HepG2 (cell line): ENCODE results near the gene SQSTM1. TPM values are rescaled to one million over a fixed set of nuclear protein-coding genes. Genes with fewer than 3 reads are reported as not detected.

Source experiments
- CC2D1A ChIP-seq: sonication (generic); formaldehyde crosslinking; IDR thresholded peaks from 2 replicates; pipeline ENCODE4 v1.8.1; 2023; ENCODE audit warnings: mild to moderate bottlenecking, missing genetic modification reagents
- CENPT ChIP-seq: sonication (generic); formaldehyde crosslinking; IDR thresholded peaks from 2 replicates; pipeline ENCODE4 v1.8.0; 2022; ENCODE audit warnings: low read depth, mild to moderate bottlenecking, moderate library complexity, missing genetic modification reagents
- FOXP1 ChIP-seq, 2 experiments: fragments of 450-650 bp in 1 of 2; IDR thresholded peaks; 2 replicates each; pipeline ENCODE4 v1.6.1; 2017 to 2018; ENCODE audit warnings: antibody characterized with exemption in 1 of 2
- KDM5B ChIP-seq: sonication (generic); formaldehyde crosslinking; IDR thresholded peaks from 2 replicates; pipeline ENCODE4 v1.4.0; 2020; ENCODE audit warnings: missing genetic modification reagents, mild to moderate bottlenecking, borderline replicate concordance
- MIER3 ChIP-seq: IDR thresholded peaks from 2 replicates; pipeline ENCODE4 v1.6.1; 2016; ENCODE audit warnings: missing compliant biosample characterization, borderline replicate concordance
- NFATC3 ChIP-seq: sonication (generic); formaldehyde crosslinking; IDR thresholded peaks from 2 replicates; pipeline ENCODE4 v1.5.1; 2020; ENCODE audit warnings: mild to moderate bottlenecking, missing genetic modification reagents
- NFE2L1 ChIP-seq: sonication (generic); formaldehyde crosslinking; IDR thresholded peaks from 2 replicates; pipeline ENCODE4 v1.4.0; 2020; ENCODE audit warnings: missing genetic modification reagents, mild to moderate bottlenecking, borderline replicate concordance
- NR2F2 ChIP-seq: IDR thresholded peaks from 2 replicates; pipeline ENCODE4 v1.6.1; 2012; ENCODE audit warnings: low read depth, inconsistent platforms, borderline replicate concordance
- NR2F6 ChIP-seq, 2 experiments: IDR thresholded peaks; 2 replicates each; pipeline ENCODE4 v1.6.1; 2016; ENCODE audit warnings: antibody characterized with exemption in 1 of 2, mild to moderate bottlenecking in 1 of 2
- PHF5A ChIP-seq: IDR thresholded peaks from one replicate; pipeline ENCODE4 v1.6.1; 2018; ENCODE audit warnings: low read depth, missing genetic modification reagents; ENCODE audit not compliant: unreplicated experiment
- RCOR2 ChIP-seq: IDR thresholded peaks from 2 replicates; pipeline ENCODE4 v1.6.1; 2016; ENCODE audit warnings: missing biosample characterization, missing genetic modification reagents
- RFX3 ChIP-seq: IDR thresholded peaks from 2 replicates; pipeline ENCODE4 v1.6.1; 2016; ENCODE audit warnings: missing biosample characterization, missing genetic modification reagents
- SMC3 ChIP-seq: IDR thresholded peaks from 2 replicates; pipeline ENCODE4 v1.6.1; 2011; ENCODE audit warnings: low read length, improper control_type of control experiment
- SRF ChIP-seq: IDR thresholded peaks from 2 replicates; pipeline ENCODE4 v1.6.1; 2011; ENCODE audit warnings: mild to moderate bottlenecking, low read depth, low read length, moderate library complexity
- STAT6 ChIP-seq: sonication (generic); formaldehyde crosslinking; IDR thresholded peaks from 2 replicates; pipeline ENCODE4 v1.4.0; 2020; ENCODE audit warnings: missing genetic modification reagents, mild to moderate bottlenecking, borderline replicate concordance
- TBX2 ChIP-seq: sonication (generic); formaldehyde crosslinking; IDR thresholded peaks from 2 replicates; pipeline ENCODE4 v1.5.0; 2020; ENCODE audit warnings: missing genetic modification reagents, mild to moderate bottlenecking, borderline replicate concordance
- TOE1 ChIP-seq: sonication (generic); formaldehyde crosslinking; IDR thresholded peaks from 2 replicates; pipeline ENCODE4 v1.4.0; 2020; ENCODE audit warnings: mild to moderate bottlenecking, missing genetic modification reagents
- XRCC5 ChIP-seq: fragments of 200-400 bp; formaldehyde crosslinking; optimal IDR thresholded peaks from 2 replicates; pipeline ENCODE3; 2017; ENCODE audit warnings: mild to moderate bottlenecking, low read length
- ZBTB20 ChIP-seq: sonication (generic); formaldehyde crosslinking; IDR thresholded peaks from 2 replicates; pipeline ENCODE4 v1.8.1; 2023; ENCODE audit warnings: missing genetic modification reagents, low read depth, mild to moderate bottlenecking, borderline replicate concordance
- ZKSCAN5 ChIP-seq: sonication (generic); formaldehyde crosslinking; IDR thresholded peaks from 2 replicates; pipeline ENCODE4 v1.5.1; 2020; ENCODE audit warnings: mild to moderate bottlenecking, missing genetic modification reagents
- ZNF230 ChIP-seq: sonication (generic); formaldehyde crosslinking; IDR thresholded peaks from 2 replicates; pipeline ENCODE4 v1.4.0; 2020; ENCODE audit warnings: mild to moderate bottlenecking, missing genetic modification reagents
- ZNF672 ChIP-seq: sonication (generic); formaldehyde crosslinking; IDR thresholded peaks from 2 replicates; pipeline ENCODE4 v1.8.1; 2022; ENCODE audit warnings: missing genetic modification reagents
- polyA plus RNA-seq, 8 experiments: library from polyadenylated mRNA; depleted of rRNA in 3 of 8; stranded (reverse) in 7 of 8; unstranded in 1 of 8; fragments of >200 nt; fragmentation: Illumina TruSeq in 4 of 8; extraction: Trizol in 4 of 8; gene quantifications; 2 replicates each; pipeline versions ENCODE4 v1.2.1 to v1.2.3, GENCODE V29; 2011 to 2016; ENCODE audit warnings: low read depth in 4 of 8, missing spikeins in 1 of 8, mixed read lengths in 1 of 8; ENCODE audit not compliant: insufficient read depth in 1 of 8
- total RNA-seq, 5 experiments: library from RNA; depleted of rRNA; stranded (reverse); fragments of >200 nt; fragmentation: Illumina TruSeq; extraction: Trizol; gene quantifications; 2 replicates each; pipeline ENCODE4 v1.2.3, GENCODE V29; 2016; ENCODE audit warnings: low read depth in 1 of 5
- TF ChIP-seq, protein P1 (sequence below): IDR thresholded peaks from 2 replicates; pipeline ENCODE4 v1.6.1; 2016
- TF ChIP-seq, protein P2 (sequence below): conservative IDR thresholded peaks from 2 replicates; pipeline ENCODE4 v1.6.1; 2018; ENCODE audit warnings: missing genetic modification reagents
- TF ChIP-seq, protein P3 (sequence below): sonication (generic); formaldehyde crosslinking; IDR thresholded peaks from 2 replicates; pipeline ENCODE4 v1.4.0; 2020; ENCODE audit warnings: missing genetic modification reagents, borderline replicate concordance

The SQSTM1 gene
- total and polyA plus RNA-seq, 2 of the 13 experiments (the other 11 are each of a cell fraction or from before 2014, with no cell fraction given), result 90.9 to 160 TPM

GRCh38 chr5:179824745-179825112 lies 4.0 kb downstream of the SQSTM1 start (continued):
- no peak for TF ChIP-seq ZNF230 (CRISPR knock-in tag)
- no peak for TF ChIP-seq KDM5B (CRISPR knock-in tag)
- TF ChIP-seq FOXP1 (IDR thresholded peaks at IDR 0.05), result no peak
- peak; percentile 87 for TF ChIP-seq FOXP1 (CRISPR knock-in tag; IDR thresholded peaks at IDR 0.05)
- no peak for TF ChIP-seq ZNF672
- no peak for TF ChIP-seq CENPT (CRISPR knock-in tag)
- TF ChIP-seq, protein P1, sequence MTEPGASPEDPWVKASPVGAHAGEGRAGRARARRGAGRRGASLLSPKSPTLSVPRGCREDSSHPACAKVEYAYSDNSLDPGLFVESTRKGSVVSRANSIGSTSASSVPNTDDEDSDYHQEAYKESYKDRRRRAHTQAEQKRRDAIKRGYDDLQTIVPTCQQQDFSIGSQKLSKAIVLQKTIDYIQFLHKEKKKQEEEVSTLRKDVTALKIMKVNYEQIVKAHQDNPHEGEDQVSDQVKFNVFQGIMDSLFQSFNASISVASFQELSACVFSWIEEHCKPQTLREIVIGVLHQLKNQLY (CRISPR knock-in tag), result no peak
- no peak for TF ChIP-seq SMC3
- no peak for TF ChIP-seq PHF5A (CRISPR knock-in tag)
- no peak for TF ChIP-seq SRF
- no peak for TF ChIP-seq NFE2L1
- TF ChIP-seq NR2F6 (IDR thresholded peaks at IDR 0.05), result peak; percentile 68
- peak; percentile 36; the same call in 1 of the 2 replicates for TF ChIP-seq NR2F6 (CRISPR knock-in tag; IDR thresholded peaks at IDR 0.05)
- no peak for TF ChIP-seq ZBTB20 (CRISPR knock-in tag)
- TF ChIP-seq, protein P2, sequence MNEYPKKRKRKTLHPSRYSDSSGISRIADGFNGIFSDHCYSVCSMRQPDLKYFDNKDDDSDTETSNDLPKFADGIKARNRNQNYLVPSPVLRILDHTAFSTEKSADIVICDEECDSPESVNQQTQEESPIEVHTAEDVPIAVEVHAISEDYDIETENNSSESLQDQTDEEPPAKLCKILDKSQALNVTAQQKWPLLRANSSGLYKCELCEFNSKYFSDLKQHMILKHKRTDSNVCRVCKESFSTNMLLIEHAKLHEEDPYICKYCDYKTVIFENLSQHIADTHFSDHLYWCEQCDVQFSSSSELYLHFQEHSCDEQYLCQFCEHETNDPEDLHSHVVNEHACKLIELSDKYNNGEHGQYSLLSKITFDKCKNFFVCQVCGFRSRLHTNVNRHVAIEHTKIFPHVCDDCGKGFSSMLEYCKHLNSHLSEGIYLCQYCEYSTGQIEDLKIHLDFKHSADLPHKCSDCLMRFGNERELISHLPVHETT (CRISPR knock-in tag), result no peak
- peak; percentile 88 for TF ChIP-seq ZKSCAN5 (CRISPR knock-in tag)
- TF ChIP-seq, protein P3, sequence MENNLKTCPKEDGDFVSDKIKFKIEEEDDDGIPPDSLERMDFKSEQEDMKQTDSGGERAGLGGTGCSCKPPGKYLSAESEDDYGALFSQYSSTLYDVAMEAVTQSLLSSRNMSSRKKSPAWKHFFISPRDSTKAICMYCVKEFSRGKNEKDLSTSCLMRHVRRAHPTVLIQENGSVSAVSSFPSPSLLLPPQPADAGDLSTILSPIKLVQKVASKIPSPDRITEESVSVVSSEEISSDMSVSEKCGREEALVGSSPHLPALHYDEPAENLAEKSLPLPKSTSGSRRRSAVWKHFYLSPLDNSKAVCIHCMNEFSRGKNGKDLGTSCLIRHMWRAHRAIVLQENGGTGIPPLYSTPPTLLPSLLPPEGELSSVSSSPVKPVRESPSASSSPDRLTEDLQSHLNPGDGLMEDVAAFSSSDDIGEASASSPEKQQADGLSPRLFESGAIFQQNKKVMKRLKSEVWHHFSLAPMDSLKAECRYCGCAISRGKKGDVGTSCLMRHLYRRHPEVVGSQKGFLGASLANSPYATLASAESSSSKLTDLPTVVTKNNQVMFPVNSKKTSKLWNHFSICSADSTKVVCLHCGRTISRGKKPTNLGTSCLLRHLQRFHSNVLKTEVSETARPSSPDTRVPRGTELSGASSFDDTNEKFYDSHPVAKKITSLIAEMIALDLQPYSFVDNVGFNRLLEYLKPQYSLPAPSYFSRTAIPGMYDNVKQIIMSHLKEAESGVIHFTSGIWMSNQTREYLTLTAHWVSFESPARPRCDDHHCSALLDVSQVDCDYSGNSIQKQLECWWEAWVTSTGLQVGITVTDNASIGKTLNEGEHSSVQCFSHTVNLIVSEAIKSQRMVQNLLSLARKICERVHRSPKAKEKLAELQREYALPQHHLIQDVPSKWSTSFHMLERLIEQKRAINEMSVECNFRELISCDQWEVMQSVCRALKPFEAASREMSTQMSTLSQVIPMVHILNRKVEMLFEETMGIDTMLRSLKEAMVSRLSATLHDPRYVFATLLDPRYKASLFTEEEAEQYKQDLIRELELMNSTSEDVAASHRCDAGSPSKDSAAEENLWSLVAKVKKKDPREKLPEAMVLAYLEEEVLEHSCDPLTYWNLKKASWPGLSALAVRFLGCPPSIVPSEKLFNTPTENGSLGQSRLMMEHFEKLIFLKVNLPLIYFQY (CRISPR knock-in tag), result no peak
- TF ChIP-seq RCOR2 (CRISPR knock-in tag), result 0 out of 2 replicates have a peak, but pooled peaks have one; percentile 18
- no peak for TF ChIP-seq XRCC5
- TF ChIP-seq STAT6 (CRISPR knock-in tag), result no peak
- TF ChIP-seq MIER3, result peak; percentile 50; the same call in 1 of the 2 replicates
- no peak for TF ChIP-seq CC2D1A (CRISPR knock-in tag)
- no peak for TF ChIP-seq NFATC3 (CRISPR knock-in tag)
- no peak for TF ChIP-seq NR2F2
- TF ChIP-seq RFX3 (CRISPR knock-in tag), result no peak
- no peak for TF ChIP-seq TOE1
- TF ChIP-seq TBX2, result peak; percentile 31; the same call in 1 of the 2 replicates
